ENCODE measurements around the gene SFT2D3. TPM values are rescaled to one million over a fixed set of nuclear protein-coding genes. Genes with fewer than 3 reads are reported as not detected.

Gene SFT2D3
- total and polyA plus RNA-seq, 9 of the 15 experiments (the other 6 are each of a cell fraction or from before 2014, with no cell fraction given) = 7.5 to 9.9 (median 8.9) TPM; not detected in 2

- no peak for TF ChIP-seq ZC3H11A (IDR thresholded peaks at IDR 0.05; ENCODE audit: low read depth, low read length)
- TF ChIP-seq DDX20 (tag; IDR thresholded peaks at IDR 0.05; ENCODE audit: low read depth) = no peak
- no peak for TF ChIP-seq ZBTB7A (IDR thresholded peaks at IDR 0.05; ENCODE audit: borderline replicate concordance, control insufficient read depth, low read depth, low read length)
- no peak for TF ChIP-seq CHD4 (IDR thresholded peaks at IDR 0.05; ENCODE audit: insufficient read depth, insufficient replicate concordance, low read depth, low read length, poor library complexity, severe bottlenecking)
- no peak for TF ChIP-seq CGGBP1 (CRISPR knock-in tag; IDR thresholded peaks at IDR 0.05)
- no peak for TF ChIP-seq GTF2F1 (IDR thresholded peaks at IDR 0.05; ENCODE audit: low read depth, low read length)
- no peak for TF ChIP-seq CBFB (CRISPR knock-in tag; IDR thresholded peaks at IDR 0.05)
- TF ChIP-seq ILK (tag; IDR thresholded peaks at IDR 0.05; ENCODE audit: borderline replicate concordance, low read depth) = no peak
- TF ChIP-seq ZNF586 (CRISPR knock-in tag; conservative IDR thresholded peaks at IDR 0.05) = no peak
- no peak for TF ChIP-seq TSHZ1 (CRISPR knock-in tag; IDR thresholded peaks at IDR 0.05)
- TF ChIP-seq BRD9 (IDR thresholded peaks at IDR 0.05; ENCODE audit: low read depth, partially characterized antibody) = no peak
- TF ChIP-seq ZBTB5 (IDR thresholded peaks at IDR 0.05) = no peak
- TF ChIP-seq ZNF551 (CRISPR knock-in tag; IDR thresholded peaks at IDR 0.05) = no peak
- no peak for TF ChIP-seq NKRF (IDR thresholded peaks at IDR 0.05; ENCODE audit: borderline replicate concordance)
- no peak for TF ChIP-seq ZNF764 (CRISPR knock-in tag; IDR thresholded peaks at IDR 0.05; ENCODE audit: low read depth)
- no peak for TF ChIP-seq CBX5 (IDR thresholded peaks at IDR 0.05; ENCODE audit: borderline replicate concordance, low read depth)
- peak; percentile 49; the same call in 1 of the 2 replicates for TF ChIP-seq ZBTB1 (CRISPR knock-in tag; IDR thresholded peaks at IDR 0.05; ENCODE audit: borderline replicate concordance, low read depth)
- no peak for TF ChIP-seq MYBL2 (IDR thresholded peaks at IDR 0.05; ENCODE audit: low read depth)
- no peak for TF ChIP-seq MYBL2 (CRISPR knock-in tag; IDR thresholded peaks at IDR 0.05; ENCODE audit: borderline replicate concordance)
- no peak for TF ChIP-seq ZNF75A (CRISPR knock-in tag; IDR thresholded peaks at IDR 0.05)
These were observed 526 bp downstream of the SFT2D3 start (continued) for GRCh38 chr2:127701651-127702394.

Data from K562 (cell line).